Stimulated activated CD8-positive, alpha-beta memory T cell treated with anti-CD3 and anti-CD28 coated beads, Interleukin-15, amount 100 ng/mL, for 48 hours (primary cell): ENCODE measurements around the gene STRAP.
"Not testable (repeated sequence)": the region's sequence is repeated elsewhere in the genome, so short reads cannot be mapped to it uniquely, and the experiment has no call there.

Source experiments
- DNase-seq, 2 donors: peaks; one replicate each; pipeline ENCODE4 v3.0.0-alpha.2; 2020; ENCODE audit warnings: low read depth in 2 of 2

STRAP gene

GRCh38 chr12:15868186-15868585 lies 14.0 kb upstream of the STRAP start:
- no peak for DNase-seq

- DNase-seq = no peak
Measured at GRCh38 chr12:15873556-15873955, 8.6 kb upstream of the STRAP start.

DNA sequence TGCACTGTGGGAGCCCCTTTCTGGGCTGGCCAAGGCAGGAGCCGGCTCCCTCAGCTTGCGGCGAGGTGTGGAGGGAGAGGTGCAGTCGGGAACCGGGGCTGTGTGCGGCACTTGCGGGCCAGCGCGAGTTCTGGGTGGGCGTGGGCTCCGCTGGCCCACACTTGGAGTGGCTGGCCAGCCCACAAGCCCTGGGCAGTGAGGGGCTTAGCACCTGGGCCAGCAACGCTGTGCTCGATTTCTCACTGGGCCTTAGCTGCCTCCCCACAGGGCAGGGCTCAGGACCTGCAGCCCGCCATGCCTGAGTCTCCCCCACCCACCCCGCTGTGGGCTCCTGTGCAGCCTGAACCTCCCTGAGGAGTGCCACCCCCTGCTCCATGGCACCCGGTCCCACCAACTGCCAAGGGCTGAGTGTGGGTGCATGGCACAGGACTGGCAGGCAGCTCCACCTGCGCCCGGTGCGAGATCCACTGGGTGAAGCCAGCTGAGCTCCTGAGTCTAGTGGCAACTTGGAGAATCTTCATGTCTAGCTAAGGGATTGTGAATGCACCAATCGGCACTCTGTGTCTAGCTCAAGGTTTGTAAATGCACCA lies 7.5 kb upstream of the STRAP start:
- DNase-seq = not testable (repeated sequence)

GRCh38 chr12:15875863-15876262 lies 6.3 kb upstream of the STRAP start:
- DNase-seq = no peak

- no peak for DNase-seq
Measured at GRCh38 chr12:15879413-15879812, 2.8 kb upstream of the STRAP start.

DNA sequence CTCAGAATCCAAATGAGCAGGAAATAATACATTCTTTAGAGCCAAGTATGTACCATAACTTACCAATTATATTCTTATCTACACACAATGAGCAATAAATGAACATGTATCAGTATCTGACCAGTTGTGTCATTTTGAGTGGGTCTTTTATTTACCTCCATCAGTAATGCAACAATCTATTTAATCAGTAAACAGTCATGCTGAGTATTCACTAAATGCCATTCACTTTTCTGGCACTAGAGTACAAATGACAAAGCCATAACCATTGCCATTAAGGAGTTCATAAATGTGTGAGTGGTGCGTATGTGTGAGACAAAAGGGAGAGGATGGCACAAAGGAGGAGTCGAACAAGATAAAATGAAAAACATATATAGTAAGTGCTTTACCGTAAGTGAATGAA lies 1.5 kb upstream of the STRAP start:
- DNase-seq = no peak

- DNase-seq = no peak
Measured at GRCh38 chr12:15883536-15883935, 1.3 kb downstream of the STRAP start.

GRCh38 chr12:15886372-15887042 lies 4.3 kb downstream of the STRAP start:
- DNase-seq = no peak

DNA sequence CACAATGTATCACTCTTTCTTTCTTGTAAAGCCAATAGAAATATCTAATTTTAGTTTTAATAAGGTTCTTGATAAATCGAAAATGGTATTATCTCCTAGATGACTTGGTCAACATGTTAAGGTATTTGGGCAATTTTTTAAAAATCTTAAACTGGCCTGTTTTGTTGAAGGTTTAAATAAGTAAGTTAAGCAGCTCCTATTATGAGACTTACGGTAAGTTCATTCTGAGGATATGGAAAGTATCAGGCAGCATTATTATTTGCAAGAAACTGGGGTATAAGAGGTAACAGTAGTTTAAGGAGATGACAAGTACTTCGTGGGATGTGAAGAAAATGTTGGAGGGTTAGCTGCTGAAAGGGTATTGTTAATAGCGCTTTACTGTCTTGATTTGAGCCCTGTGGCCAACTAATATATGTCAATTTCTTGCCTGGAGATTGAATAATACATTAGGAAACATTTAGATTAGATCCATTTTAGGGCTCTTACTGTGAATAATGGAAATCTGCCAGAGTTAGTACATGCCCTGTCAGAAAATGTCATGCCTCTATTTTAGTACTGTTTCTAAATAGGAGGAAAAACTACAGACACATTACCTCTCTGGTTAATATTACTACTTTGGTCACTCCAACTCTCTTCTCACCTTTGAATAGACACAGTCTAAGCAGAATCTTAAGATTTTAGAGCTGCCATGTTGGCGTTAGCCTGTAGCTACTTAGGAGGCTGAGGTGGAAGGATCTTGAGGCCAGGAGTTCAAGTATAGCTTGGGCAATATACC lies 5.0 kb downstream of the STRAP start:
- DNase-seq = no peak

GRCh38 chr12:15892645-15893259 lies 10.6 kb downstream of the STRAP start:
- no peak for DNase-seq

DNA sequence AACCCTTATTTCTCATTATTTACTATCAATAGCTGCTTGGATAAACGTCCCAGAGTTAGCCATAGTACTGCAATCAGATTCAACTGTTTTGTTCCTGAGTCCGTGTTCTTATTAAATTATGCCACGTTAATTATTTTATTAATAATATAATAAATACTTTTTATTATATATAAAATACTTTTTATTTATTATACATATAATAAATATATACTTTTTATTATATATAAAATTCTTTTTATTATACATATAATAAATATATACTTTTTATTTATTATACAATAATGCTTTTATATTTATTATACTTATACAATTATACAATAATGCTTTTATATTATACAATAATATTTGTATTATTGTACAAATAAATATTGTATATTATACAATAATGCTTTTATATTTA lies 11.1 kb downstream of the STRAP start:
- no peak for DNase-seq

DNA sequence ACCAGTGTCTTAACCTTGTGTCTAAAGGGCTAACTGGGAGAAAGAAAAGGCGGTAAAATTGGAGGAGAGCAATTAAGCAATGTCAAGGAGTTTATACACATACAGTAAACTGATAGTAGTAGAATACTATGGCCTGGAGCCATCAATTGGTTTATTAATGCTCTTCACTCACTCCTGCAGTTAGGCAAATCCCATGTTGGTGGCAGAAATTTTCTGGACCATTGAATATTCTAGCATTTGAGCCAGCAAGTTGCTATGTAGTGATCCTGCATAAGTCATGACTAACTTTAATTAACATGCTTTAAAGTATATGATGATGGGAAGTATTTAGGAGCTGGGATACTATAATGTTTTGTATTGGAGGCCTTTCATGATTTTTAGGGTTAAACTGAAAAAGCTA lies 14.7 kb downstream of the STRAP start:
- DNase-seq = no peak

- no peak for DNase-seq
Measured at GRCh38 chr12:15897433-15897832, 15.2 kb downstream of the STRAP start.

DNA sequence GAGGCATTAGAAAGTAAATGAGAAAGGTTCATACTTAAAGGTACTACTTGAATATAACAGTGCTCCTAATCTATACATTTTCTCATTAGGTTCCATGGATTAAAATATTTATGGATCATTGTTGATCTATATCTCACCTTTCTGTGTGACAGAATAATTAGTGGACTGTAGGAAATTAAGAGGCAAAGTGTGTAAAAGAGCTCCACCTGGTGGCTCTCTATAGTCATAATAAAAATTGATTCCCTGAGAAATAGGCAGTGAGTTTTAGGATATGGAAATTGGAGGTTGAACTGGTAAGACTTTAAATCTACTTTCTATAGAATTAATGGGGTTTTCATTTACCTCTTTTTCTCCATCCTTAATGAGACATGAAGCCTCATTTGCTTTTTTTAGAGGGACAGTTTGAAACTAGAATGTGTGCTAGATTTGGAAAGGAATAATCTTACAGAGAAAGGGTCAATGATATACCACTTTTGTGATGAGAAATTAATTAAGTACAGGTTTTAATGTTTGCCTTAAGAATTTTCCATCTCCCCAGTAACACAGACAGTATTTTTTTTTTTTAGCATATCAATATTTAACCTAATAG lies 17.2 kb downstream of the STRAP start:
- no peak for DNase-seq

GRCh38 chr12:15904378-15904920 lies 22.3 kb downstream of the STRAP start:
- no peak for DNase-seq

DNA sequence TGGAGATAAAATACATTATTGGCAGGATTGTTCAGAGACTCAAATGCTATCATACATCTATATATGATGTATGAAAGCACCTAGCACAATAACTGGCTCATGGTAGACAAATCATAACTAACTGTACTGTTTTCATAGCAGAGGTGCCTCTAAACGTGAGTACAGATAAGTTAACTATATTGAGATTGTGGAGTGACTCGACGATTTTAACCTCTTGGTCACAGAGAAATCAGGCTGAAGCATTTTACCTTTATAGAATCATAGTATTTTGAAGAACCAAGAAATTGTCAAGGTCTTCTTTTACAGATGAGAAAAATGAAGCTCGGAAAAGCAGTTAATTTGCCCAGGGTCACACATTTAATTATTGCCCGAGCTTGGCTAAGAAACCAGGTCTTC lies 28.3 kb downstream of the STRAP start:
- DNase-seq = no peak

DNA sequence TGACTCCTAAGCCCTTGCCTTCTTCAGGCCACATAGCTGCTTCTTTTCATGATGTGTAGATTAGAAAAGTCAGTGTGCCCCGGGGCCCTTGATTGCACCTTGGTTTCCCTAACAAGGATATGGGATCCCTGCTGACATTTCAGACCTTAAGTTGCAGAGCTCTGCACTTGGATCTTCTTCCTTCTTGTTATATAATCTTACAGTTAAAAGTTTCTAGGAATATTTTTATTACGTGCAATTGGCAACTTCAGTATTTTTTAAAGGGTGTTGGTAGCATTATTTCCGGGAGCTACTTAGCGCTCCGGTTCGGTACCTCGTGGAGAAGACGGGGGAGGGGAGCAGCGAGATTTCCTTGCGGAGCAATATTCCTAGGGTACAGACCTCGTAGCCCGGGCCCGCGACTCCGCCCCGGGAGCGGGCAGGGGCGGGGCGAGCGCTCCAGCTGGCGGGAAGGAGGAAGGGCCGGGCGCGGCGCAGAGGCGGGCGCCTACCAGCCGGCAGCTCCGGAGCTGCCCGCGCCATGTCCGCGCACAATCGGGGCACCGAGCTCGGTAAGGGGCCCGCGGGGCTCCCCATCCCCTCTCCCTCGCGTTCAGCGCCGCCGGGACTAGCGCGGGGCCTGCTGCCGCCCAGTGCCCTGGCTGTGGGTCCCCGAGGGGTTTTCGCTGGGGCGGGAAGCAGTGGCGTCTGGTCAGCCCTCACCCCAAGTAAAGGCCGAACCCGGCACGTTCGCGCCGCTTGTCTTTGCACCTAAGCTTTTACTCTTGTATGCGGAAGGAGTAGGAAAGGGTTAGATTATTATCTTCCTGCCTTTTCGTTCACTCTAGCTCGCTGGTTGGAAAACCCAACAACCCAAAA lies 28.9 kb downstream of the STRAP start, which contains the start of gene DERA:
Gene DERA (plus strand): TSS at position 469 of the 858 bp plus-strand sequence. CDS start 52 bp downstream, at position 521.
- peak; percentile 42 to 53 for DNase-seq

- DNase-seq = not testable (repeated sequence)
Measured at GRCh38 chr12:15911931-15912330, 29.7 kb downstream of the STRAP start.

GRCh38 chr12:15914131-15914530 lies 31.9 kb downstream of the STRAP start:
- not testable (repeated sequence) for DNase-seq

- DNase-seq = no peak
Measured at GRCh38 chr12:15918066-15918465, 35.9 kb downstream of the STRAP start.

DNA sequence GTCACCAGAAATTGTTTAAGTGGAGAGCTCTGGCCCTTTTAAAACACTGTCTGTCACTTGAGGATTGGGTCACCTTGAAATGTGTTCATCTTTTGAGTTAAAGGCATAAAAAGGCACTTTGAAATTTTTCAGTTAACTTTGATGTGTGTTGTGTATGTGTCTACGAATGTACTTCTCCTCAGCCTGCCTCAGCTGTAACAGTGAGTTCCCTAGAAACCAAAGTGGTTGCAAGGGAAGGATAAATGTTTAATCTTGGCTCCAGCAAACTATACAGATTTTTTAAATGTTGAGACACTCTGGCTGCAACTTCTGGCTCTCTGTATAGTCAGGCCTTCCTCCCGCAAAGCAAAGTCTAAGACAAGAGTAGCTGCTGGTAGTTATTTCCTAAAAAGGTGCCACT lies 37.2 kb downstream of the STRAP start:
- no peak for DNase-seq
